ENCODE measurements around the gene TIMM23B.
"Not testable (repeated sequence)": the region's sequence is repeated elsewhere in the genome, so short reads cannot be mapped to it uniquely, and the experiment has no call there.

The TIMM23B gene

GRCh38 chr10:49977756-49978155, 35.9 kb downstream of the TIMM23B start:
- in situ Hi-C loops (cut with MboI; ENCODE audit: low sequenced_read_pairs), result not testable (repeated sequence)

- in situ Hi-C loops (cut with MboI; ENCODE audit: low sequenced_read_pairs), result not testable (repeated sequence)
Observed at GRCh38 chr10:49987207-49987606, 45.4 kb downstream of the TIMM23B start.

- in situ Hi-C loops (cut with MboI; ENCODE audit: low sequenced_read_pairs), result not testable (repeated sequence)
Observed at GRCh38 chr10:49988376-49988775, 46.5 kb downstream of the TIMM23B start, which contains the start of gene AGAP6. TSS of gene AGAP6 (plus strand) at chr10:49988406. CDS start at chr10:49988716, 310 bp downstream.

GRCh38 chr10:49995321-49995720, 53.5 kb downstream of the TIMM23B start:
- in situ Hi-C loops (cut with MboI; ENCODE audit: low sequenced_read_pairs), result not testable (repeated sequence)

- in situ Hi-C loops (cut with MboI; ENCODE audit: low sequenced_read_pairs), result not testable (repeated sequence)
Observed at GRCh38 chr10:50014024-50014423, 72.2 kb downstream of the TIMM23B start.

GRCh38 chr10:50015596-50016220, 73.9 kb downstream of the TIMM23B start:
- in situ Hi-C loops (cut with MboI; ENCODE audit: low sequenced_read_pairs), result not testable (repeated sequence)

GRCh38 chr10:50016926-50017325, 75.1 kb downstream of the TIMM23B start:
- in situ Hi-C loops (cut with MboI; ENCODE audit: low sequenced_read_pairs), result not testable (repeated sequence)

- in situ Hi-C loops (cut with MboI; ENCODE audit: low sequenced_read_pairs), result not testable (repeated sequence)
Observed at GRCh38 chr10:50017646-50018045, 75.8 kb downstream of the TIMM23B start.

GRCh38 chr10:50019279-50019678, 77.4 kb downstream of the TIMM23B start:
- in situ Hi-C loops (cut with MboI; ENCODE audit: low sequenced_read_pairs), result not testable (repeated sequence)

- in situ Hi-C loops (cut with MboI; ENCODE audit: low sequenced_read_pairs), result not testable (repeated sequence)
Observed at GRCh38 chr10:50020451-50021024, 78.7 kb downstream of the TIMM23B start.

GRCh38 chr10:50021646-50022045, 79.8 kb downstream of the TIMM23B start:
- in situ Hi-C loops (cut with MboI; ENCODE audit: low sequenced_read_pairs), result no loop called here

Data from HL-60/S4 treated with phorbol 12-myristate 13-acetate at 8.2 ng/mL for 4 days and 3 days (cell line).